ENCODE measurements around the gene TMPRSS6.

- TF ChIP-seq, protein P1, sequence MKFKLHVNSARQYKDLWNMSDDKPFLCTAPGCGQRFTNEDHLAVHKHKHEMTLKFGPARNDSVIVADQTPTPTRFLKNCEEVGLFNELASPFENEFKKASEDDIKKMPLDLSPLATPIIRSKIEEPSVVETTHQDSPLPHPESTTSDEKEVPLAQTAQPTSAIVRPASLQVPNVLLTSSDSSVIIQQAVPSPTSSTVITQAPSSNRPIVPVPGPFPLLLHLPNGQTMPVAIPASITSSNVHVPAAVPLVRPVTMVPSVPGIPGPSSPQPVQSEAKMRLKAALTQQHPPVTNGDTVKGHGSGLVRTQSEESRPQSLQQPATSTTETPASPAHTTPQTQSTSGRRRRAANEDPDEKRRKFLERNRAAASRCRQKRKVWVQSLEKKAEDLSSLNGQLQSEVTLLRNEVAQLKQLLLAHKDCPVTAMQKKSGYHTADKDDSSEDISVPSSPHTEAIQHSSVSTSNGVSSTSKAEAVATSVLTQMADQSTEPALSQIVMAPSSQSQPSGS (IDR thresholded peaks at IDR 0.05; ENCODE audit: low read length): no peak
- TF ChIP-seq POLR2A (IDR thresholded peaks at IDR 0.05; ENCODE audit: control extremely low read depth in 1 of 2, low read depth in 2 of 2, low read length in 2 of 2) (no peak), BRCA1 (IDR thresholded peaks at IDR 0.05; ENCODE audit: low read depth, low read length) (no peak), CBX5 (IDR thresholded peaks at IDR 0.05; ENCODE audit: low read depth, low read length) (no peak), CHD1 (IDR thresholded peaks at IDR 0.05; ENCODE audit: low read depth, low read length) (no peak), TBP (IDR thresholded peaks at IDR 0.05; ENCODE audit: low read depth, low read length) (no peak), NANOG (IDR thresholded peaks at IDR 0.05; ENCODE audit: insufficient read depth, low read depth, low read length, poor library complexity, severe bottlenecking) (no peak), BACH1 (IDR thresholded peaks at IDR 0.05; ENCODE audit: low read length) (no peak)
- TF ChIP-seq, protein P2, sequence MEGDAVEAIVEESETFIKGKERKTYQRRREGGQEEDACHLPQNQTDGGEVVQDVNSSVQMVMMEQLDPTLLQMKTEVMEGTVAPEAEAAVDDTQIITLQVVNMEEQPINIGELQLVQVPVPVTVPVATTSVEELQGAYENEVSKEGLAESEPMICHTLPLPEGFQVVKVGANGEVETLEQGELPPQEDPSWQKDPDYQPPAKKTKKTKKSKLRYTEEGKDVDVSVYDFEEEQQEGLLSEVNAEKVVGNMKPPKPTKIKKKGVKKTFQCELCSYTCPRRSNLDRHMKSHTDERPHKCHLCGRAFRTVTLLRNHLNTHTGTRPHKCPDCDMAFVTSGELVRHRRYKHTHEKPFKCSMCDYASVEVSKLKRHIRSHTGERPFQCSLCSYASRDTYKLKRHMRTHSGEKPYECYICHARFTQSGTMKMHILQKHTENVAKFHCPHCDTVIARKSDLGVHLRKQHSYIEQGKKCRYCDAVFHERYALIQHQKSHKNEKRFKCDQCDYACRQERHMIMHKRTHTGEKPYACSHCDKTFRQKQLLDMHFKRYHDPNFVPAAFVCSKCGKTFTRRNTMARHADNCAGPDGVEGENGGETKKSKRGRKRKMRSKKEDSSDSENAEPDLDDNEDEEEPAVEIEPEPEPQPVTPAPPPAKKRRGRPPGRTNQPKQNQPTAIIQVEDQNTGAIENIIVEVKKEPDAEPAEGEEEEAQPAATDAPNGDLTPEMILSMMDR (IDR thresholded peaks at IDR 0.05; ENCODE audit: control extremely low read depth in 1 of 3, insufficient read depth in 1 of 3, low read depth in 1 of 3, low read length in 3 of 3): no peak
- TF ChIP-seq, protein P3, sequence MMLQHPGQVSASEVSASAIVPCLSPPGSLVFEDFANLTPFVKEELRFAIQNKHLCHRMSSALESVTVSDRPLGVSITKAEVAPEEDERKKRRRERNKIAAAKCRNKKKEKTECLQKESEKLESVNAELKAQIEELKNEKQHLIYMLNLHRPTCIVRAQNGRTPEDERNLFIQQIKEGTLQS (IDR thresholded peaks at IDR 0.05; ENCODE audit: insufficient read depth, low read depth, low read length): no peak
Measured at GRCh38 chr22:37025500-37026070, 83.9 kb downstream of the TMPRSS6 start.
